ENCODE measurements around the gene ESPNL.
A peak's percentile ranks its signal among the peaks of the same experiment; 100 is the strongest.

ESPNL gene

GRCh38 chr2:238143239-238143951, 43.3 kb downstream of the ESPNL start:
- peak; percentile 28 to 61 for DNase-seq

GRCh38 chr2:238144262-238144661, 44.1 kb downstream of the ESPNL start:
- no peak for DNase-seq

GRCh38 chr2:238145046-238145445, 44.9 kb downstream of the ESPNL start:
- DNase-seq: no peak

GRCh38 chr2:238145851-238146250, 45.7 kb downstream of the ESPNL start:
- no peak for DNase-seq

- no peak for DNase-seq
Observed at GRCh38 chr2:238146884-238147544, 46.9 kb downstream of the ESPNL start.

GRCh38 chr2:238148981-238149380, 48.8 kb downstream of the ESPNL start:
- DNase-seq: no peak

GRCh38 chr2:238149841-238150572, 49.9 kb downstream of the ESPNL start:
- peak in 1 of 2 experiments; percentile 60 for DNase-seq

- DNase-seq: no peak
Observed at GRCh38 chr2:238150686-238151085, 50.5 kb downstream of the ESPNL start.

- no peak for DNase-seq
Observed at GRCh38 chr2:238151205-238151604, 51.1 kb downstream of the ESPNL start.

- no peak for DNase-seq
Observed at GRCh38 chr2:238151628-238152235, 51.6 kb downstream of the ESPNL start.

- DNase-seq: no peak
Observed at GRCh38 chr2:238152771-238153688, 52.9 kb downstream of the ESPNL start.

- DNase-seq: no peak
Observed at GRCh38 chr2:238154570-238154969, 54.4 kb downstream of the ESPNL start.

- DNase-seq: no peak
Observed at GRCh38 chr2:238155051-238155760, 55.1 kb downstream of the ESPNL start.

- no peak for DNase-seq
Observed at GRCh38 chr2:238155761-238156694, 55.9 kb downstream of the ESPNL start.

GRCh38 chr2:238157506-238158017, 57.4 kb downstream of the ESPNL start:
- peak in 1 of 2 experiments; percentile 49 for DNase-seq

GRCh38 chr2:238158018-238158508, 57.9 kb downstream of the ESPNL start:
- DNase-seq: no peak

- peak; percentile 44 to 48 for DNase-seq
Observed at GRCh38 chr2:238158509-238159070, 58.5 kb downstream of the ESPNL start, which contains the start of gene ERFE. Gene ERFE (plus strand): TSS chr2:238158970. CDS start chr2:238159008, 38 bp downstream.

GRCh38 chr2:238159071-238159539, 59.0 kb downstream of the ESPNL start:
- DNase-seq: no peak

- DNase-seq: no peak
Observed at GRCh38 chr2:238159661-238160205, 59.6 kb downstream of the ESPNL start.

Data from SHP77 (cell line).